Measurements from ENCODE around the gene ELK3.

The ELK3 gene

DNA sequence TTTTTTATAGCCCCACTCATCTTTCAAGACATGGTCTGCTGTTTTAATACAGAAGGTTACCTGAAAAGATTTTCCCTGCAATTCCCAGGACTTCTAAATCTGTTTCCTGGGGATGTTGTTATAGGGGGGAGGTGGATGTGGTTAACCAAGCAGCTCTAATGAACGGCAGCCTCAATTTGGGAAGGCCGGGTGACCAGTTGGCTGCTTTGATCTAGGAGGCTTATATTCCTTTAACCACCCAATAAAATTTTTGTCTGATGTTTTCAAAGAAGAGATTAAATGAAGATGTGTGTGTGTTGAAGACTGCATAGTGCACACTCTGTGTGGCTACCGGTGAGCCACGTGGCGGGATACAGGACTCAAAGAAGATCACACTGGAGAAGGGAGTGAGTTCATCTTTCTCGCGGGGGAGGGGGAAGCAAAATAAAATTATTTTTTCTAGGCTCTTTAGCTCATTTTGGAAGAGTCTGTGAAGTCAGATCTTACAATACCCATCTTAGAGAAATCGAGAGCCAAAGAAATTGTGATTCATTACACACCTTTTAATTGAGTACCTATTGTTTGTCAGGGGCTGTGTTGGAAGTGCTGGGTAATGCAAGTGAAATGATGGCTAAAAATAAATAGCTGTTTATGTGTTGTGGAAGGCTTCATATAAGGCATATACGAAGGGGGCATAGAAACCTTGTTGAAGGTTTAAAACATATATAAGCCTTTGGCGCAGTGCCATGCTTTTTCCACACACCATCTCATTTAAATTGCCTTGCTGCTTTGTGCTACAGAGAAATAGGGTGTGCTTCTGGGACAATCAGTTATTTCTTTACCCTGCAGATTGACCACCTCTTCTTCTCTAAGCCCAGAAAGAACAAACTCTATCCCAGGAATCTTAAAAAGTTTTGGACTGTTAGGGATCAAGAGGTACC lies 18.5 kb downstream of the ELK3 start:
- no peak for DNase-seq (ENCODE audit: low spot score)

DNA sequence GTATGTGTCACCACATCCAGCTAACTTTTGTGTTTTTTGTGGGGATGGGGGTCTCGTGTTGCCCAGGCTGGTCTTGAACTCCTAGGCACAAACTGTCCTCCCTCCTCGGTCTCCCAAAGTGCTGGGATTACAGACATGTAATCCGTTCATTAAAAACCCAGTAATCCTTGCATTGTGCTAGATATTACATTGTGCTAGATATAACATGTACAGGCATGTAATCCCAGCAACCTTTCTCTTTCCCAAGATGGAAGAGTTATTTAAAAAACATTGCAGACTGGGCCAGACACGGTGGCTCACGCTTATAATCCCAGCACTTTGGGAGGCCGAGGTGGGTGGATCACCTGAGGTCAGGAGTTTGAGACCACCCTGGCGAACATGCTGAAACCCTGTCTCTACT lies 19.7 kb downstream of the ELK3 start:
- no peak for DNase-seq (ENCODE audit: low spot score)

DNA sequence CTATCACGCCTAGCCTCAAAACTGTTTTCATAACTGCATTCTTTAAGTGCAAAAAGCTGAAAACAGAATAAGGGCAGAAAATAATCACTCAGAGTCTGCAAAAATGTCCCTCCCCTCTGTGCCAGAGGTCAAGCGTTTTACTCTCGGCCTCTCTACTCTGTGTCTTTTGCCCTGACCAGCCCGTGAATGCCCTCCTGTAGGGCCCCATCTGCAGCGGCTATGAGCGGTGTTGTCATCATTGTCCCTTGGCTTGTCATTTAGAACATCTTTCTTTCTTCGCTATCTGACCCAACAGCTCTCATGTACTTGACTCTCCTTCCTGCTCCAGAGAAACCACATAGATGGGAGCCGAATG lies 21.7 kb downstream of the ELK3 start:
- no peak for DNase-seq (ENCODE audit: low spot score)

DNA sequence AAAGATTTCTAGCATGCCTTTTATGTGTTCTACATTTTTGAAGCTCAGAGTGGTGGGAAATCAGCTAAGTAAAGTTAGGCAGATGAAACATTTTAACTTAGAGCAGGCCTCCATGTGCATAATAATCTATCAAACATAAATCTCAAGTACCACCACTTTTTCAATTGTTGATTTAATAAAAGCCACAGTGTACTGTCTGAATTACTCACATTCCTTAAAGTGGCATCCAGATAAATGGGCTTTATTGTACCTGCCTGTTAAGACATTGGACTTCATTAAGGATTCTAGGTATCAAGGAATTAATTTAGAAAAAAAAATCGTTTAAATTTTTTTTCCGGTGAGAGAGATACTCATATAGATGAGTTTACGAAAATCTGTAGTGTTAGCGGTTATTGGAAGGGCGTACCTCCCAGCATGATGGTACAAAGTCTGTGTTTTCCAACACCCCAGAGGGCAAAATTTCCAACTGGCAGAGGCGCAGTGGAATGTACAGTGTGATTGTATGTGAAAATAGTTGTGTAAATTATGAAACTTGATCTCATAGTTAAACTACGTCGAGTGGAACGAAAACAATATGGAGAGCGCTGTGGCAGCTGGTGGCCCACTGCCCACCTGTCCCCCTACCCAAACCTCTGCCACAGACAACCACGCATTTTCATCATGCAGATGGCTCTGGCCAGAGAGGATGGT lies 25.0 kb downstream of the ELK3 start:
- DNase-seq (ENCODE audit: low spot score) = no peak

DNA sequence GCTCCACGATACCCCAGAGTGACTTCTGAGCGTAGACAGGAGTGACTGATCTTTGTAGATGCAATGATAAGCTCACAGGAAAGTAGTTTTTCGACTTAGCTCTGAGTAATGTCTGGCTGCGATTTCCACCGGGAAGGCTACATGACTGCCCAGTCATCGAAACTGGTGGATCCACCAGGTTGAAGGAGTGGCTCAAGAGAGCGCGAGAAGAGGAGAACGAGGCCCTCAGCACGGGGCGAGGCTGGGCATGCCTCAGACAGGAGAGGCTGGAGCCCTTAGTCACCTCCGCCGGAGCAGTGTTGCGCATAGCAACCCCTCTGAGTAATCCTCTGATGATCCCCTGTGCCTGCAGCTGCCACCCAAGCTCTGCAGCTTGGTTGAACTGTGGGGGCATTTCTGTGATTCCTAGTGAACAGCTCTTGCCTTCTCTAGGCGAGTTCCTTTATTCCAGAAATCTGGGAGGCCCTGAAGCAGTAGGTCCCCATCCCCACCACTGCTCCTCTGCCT lies 25.6 kb downstream of the ELK3 start:
- no peak for DNase-seq (ENCODE audit: low spot score)

DNA sequence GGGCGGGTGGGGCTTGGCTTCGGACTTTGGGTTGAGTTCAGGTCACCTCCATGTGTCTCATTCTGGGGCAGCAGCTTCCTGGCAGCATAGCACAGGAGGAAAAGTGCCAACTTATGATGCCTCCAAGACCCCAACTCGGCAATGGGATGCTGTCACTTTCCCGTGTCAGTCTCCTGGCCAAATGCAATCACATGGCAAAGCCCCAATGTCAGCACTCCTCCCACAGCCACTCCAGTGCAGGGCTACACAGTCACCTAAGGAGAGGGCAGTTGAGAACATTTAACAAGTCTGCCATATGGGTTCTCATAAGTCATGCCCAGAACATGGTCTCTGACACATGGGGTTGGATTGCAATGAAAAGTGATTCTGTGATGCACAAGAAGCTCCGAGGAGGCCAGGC lies 26.7 kb downstream of the ELK3 start:
- DNase-seq (ENCODE audit: low spot score) = no peak

DNA sequence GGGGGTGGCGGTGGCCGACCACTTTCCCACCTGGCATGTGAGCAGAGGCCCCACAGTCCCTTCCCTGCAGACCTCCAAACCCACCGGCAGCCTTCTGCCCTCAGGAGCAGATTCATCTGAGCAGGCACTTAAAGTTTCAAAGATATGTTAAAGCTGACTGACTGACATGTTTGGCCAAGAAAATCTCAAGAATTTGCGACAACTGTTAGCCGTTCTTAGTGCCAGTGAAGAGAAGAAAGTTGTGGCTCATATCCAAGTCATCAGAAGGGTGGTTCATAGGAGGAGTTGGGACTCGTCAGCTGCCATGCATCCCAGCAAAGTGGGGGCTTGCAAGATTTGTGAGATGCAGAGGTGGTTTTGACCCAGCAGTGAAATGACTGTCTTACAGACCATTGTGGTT lies 27.2 kb downstream of the ELK3 start:
- DNase-seq (ENCODE audit: low spot score) = no peak

DNA sequence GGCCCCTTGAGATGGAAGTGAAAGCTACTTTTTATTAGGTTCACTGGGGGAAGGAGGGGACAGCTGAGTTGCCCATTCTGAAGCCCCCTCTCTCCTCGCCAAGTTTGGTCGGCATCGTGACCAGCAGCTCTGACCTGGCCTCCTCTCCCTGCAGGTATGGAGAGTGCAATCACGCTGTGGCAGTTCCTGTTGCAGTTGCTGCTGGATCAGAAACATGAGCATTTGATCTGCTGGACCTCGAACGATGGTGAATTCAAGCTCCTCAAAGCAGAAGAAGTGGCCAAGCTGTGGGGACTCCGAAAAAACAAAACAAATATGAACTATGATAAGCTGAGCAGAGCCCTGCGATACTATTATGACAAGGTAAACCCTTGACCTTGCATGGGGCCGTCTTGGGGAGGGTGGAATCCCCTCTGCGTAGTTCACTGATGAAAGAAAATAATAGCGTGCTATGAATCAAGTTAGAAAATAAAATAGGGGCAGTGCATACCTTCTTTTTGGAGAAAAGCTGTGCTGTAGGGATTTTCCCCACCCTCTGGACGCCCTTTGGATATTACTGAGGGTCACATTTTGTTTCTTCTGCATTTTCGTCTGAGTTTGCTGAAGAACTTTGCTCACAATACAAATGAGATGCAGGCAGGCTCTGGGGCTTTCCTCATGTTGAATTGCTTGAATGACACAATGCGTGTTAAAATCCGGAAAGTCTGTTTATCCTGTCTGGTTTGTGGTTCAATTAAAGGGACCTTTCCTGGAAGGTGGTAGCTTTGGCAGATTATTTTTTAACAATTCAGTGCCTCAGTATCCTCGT lies 29.4 kb downstream of the ELK3 start:
- no peak for DNase-seq (ENCODE audit: low spot score)

DNA sequence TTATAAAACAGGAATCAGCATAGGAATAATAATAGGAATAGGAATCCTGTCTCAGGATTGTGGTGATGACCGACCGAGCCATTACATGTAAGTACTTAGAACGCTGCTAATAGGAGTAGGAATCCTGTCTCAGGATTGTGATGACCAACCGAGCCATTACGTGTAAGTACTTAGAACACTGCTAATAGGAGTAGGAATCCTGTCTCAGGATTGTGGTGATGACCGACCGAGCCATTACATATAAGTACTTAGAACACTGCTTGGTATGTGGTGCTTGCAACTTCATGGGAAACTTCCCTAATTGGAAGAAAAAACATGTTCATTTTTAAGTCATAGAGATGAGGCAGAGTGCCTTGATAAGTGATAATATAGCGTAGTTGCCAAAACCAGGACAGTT lies 30.0 kb downstream of the ELK3 start:
- no peak for DNase-seq (ENCODE audit: low spot score)

DNA sequence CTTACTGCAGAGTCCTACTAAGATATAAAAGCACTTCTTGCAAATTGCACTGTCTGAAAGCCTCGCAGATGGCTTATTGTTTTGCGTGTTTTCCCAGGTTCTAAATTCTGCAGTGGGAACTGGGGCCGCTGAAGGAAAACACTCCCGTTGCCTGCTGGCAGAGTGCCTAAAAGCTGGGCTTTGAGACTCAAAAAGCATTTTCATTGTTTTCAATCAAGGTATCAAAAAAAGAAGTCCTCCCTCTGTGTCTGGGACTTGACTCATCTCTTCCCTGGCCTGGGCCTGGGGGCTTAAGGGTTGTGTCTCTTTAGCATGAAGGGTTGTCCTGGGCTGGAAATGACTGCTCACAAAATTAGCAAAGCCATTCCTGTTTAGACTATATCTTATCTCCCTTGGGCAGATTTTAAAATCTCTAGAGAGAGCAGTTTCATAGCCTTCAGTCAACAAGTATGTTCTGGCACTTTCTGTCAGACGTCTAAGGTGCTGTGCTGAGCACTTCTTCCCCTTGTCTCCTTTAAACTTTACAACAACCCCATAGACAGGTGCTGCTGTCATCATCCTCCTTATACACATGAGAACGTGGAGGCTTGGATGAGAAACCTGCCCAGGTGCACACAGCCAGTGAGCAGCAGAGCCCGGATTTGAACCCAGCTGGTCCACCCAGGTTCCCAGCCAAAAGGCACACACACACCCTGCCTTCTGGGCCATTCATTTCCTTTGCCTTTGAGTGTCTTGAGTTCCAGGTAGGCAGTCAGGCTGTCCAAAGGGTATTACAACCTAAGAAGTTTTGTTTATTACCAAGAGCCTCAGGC lies 31.1 kb downstream of the ELK3 start:
- peak; percentile 68 for DNase-seq (ENCODE audit: low spot score)

DNA sequence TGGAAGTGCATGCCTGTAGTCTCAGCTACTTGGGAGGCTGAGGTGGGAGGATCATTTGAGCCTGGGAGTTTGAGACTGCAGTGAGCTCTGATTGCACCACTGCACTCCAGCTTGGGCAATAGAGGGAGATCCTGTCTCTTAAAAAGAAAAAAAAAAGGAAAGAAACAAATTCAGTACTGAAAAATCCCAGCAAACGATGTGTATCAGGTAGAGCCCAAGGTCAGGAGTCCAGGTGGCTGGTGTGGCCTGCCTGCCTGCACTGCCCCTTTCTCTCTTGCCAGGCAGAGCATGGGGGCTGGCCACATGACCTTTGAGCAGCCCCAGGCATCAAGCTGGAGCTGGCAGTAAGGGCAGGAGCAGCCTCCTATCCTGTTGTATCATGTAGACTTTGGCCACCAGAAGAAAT lies 31.8 kb downstream of the ELK3 start:
- no peak for DNase-seq (ENCODE audit: low spot score)

DNA sequence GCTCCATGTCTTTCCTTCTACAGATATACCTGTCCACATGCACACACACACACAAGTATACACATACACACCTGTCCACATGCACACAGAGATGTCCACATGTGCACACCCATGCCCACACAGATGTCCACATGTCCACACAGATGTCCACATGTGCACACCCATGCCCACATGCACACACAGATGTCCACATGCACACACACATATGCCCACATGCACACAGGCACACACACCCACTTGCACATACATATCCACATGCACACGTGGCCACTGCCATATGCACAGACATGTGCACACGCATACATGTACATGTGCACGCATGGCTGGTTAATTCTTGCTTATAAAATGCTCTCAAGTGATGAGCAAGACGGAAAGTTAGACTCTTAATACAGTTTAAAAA lies 32.2 kb downstream of the ELK3 start:
- DNase-seq (ENCODE audit: low spot score) = no peak

DNA sequence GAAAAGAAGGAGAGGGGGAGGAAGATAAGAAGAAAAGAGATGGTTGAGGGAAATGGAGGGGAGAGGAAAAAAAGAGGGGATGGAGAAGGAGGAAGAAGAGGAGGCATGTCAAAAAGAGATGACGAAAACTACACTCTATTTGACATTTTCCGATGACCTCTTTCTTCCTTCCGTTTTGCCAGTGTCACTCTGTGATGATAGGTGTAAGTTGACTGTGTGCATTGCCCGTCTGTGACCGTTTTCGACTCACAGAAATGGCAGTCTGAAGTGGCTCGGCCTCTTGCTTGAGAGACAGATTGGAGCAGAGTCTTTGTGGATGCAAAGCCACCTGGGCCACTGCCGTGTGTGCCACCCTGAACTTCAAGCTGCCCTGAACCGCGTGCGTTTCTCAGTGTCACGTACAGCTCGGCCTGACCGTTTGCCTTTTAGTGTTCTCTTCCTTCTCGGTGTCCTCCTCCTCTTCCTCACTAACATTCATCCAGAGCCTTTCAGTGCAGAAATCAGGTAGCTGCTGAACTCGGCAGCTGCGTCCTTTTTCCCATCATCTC lies 32.7 kb downstream of the ELK3 start:
- DNase-seq (ENCODE audit: low spot score) = peak; percentile 55

DNA sequence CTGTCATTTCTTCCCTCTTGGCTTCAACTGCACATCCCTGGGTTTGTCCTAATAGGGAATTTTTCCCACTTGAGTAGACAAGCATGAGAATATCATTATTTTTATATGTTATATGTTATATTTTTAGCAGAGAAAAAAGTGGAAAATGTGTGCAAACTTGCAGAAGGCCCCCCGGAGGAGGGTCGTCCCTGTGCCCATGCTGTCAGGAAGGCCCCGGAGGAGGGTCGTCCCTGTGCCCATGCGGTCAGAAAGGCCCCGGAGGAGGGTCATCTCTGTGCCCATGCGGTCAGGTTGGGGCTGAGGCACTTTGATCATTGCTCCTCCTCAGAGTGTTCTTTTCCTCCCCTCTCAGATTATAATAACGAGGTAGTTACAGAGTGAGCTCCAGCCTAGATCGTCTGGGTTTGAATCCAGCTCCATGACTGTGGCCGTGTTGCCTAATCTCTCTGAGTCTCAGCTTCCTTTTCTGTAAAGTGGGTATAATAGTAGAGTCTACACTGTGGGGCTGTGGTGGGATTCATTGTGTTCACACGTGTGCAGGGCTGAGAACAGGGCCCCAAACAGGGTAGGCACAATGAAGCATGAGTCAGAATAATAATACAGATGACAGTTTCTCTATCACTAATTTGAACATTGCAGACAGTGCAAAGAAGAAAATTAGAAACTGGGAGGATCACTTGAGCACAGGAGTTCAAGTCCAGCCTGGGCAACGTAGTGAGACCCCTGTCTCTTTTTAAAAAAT lies 33.4 kb downstream of the ELK3 start:
- no peak for DNase-seq (ENCODE audit: low spot score)

DNA sequence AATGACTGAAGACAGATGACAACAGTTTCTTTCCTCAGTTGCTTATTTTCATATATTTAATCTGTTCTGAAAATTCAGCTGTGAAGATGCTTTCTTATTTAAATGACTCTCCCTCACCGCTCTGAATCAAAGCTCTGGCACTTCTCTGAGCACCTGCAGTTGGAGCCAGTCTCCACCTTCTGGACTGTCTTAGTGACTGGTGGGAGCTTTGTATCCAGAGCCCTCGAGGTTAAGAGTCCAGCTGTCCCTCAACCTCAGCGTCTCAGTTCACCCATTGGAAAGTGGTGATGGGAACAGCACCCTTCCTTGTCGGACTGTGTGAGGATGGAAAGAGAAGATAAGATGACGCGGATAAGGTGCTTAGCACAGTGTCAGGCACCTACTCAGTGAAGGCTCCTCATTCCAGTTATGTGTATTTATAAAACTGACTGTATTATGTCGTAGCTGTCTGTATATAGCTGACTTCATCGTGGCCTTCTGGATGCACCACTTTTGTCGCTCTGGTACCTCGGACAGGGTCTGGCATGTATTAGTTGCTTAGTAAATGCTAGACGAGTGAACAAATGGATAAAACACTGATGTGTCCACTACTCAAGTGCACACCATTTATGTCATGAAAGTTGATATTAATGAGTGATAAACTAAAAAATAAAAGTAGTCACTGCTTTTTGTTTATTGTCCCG lies 34.5 kb downstream of the ELK3 start:
- DNase-seq (ENCODE audit: low spot score) = peak; percentile 76

DNA sequence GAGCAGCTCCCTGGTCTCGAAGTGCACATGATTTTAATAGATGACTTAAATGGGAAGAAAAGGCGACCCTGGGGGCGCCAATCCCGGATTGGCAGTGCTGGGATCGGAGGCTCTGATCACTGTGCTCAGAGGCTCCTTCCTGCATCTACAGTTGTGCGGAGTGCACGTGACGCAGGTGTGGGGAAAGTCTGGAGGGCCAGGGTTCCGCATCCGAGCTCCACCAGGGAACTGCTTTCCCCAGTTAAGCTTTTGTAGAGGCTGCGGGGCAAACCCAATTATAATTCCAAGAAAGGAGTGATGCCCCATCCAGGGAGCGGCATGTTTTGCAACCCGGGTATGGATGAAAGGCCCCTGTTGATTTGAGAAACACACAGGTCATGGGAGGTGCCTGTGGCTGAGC lies 36.5 kb downstream of the ELK3 start:
- no peak for DNase-seq (ENCODE audit: low spot score)

DNA sequence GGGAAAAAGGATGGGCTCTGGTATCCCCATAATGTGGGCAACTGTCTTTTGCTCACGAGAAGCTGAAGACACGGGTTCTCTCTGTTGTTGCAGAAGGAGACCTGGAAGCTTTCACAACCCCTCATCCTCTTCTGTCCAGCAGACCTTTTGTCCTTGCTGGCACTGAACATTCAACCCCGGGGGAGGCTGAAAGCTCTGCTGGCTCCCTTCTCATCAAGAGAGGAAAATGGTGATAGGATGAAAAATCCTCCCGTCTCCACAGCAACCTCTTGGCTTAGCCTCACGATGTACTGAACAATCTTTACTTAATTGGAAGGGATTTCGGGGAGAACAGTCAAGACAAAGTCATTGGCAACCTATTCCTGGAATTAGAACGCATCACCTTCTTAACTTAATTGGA lies 39.0 kb downstream of the ELK3 start:
- DNase-seq (ENCODE audit: low spot score) = peak; percentile 78

DNA sequence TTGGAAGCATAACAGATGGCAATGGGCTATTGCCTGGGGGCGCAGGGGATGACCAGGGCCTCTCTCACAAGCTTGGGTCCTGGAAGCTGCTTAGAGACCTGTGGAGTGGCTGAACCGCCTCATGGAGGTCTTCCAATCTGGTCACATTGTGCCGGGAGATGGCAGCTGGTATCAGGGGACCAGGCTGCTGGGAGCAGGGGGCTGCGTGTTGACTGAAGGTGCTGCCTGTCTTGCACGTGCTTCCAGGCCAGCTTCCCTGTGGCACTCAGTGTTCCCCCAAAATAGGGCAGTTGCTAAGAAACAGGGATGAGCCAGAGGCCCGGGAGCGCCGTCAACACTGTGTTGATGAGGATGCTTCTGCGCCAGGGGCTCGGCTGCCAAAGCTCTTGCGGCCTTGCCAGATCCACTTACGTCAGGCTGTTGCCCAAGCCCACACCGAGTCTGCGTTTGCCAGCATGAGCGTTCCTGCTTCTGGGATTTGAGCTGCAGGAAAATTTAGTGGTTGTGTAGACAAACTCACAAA lies 39.8 kb downstream of the ELK3 start:
- DNase-seq (ENCODE audit: low spot score) = peak; percentile 99

DNA sequence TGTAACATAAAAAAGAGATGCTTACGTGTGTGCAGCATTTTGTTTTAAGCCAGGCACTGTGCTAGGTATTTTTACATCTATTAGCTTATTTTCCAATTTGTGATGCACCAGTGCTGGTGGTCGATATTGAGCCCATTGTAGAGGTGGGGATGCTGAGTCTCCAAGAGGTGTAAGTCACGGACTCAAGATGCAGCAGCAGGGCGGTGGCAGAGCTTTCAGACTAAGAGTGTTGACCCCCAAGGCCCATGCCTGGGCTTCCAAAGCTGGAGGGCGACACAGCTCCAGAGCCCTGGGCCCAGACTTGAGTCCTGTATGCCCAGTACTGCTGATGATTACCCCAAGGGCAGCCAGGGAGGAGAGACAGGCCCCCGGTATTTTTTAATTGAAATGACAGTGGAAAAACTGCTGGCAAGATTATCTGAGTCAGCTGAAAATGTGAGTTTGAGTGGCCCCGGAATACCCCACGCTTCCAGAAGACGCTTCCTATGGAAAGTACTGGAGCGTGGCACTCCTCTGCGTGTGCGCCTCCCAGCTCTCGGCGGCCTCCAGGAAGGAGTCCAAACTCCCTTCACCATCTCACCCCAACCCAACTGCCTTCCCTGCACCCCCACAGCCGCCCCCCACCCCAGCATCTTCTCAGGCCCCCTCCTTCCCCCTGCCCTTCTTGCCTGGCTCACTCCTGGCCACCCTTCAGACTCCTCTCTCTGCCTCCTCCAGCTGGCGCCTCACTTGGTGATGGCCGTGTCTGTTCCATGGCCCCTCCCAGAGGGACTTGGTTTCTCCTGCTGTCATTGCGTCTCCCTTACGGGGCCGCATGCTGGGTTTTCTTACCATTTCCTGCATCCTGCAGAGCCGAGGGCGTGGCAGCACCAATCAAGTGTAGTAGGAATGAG lies 40.7 kb downstream of the ELK3 start:
- DNase-seq (ENCODE audit: low spot score) = no peak
